HepG2 (cell line): Measurements from ENCODE around the gene PHRF1. TPM values are rescaled to one million over a fixed set of nuclear protein-coding genes. Genes with fewer than 3 reads are reported as not detected.
A peak's percentile ranks its signal among the peaks of the same experiment; 100 is the strongest.

Experiments
- FIP1L1 ChIP-seq: fragments of 200-400 bp; formaldehyde crosslinking; IDR thresholded peaks from 2 replicates; pipeline ENCODE4 v1.6.1; 2018; ENCODE audit warnings: low read depth, mild to moderate bottlenecking, low read length, moderate library complexity, borderline replicate concordance; ENCODE audit not compliant: insufficient read depth
- KLF13 ChIP-seq: sonication (generic); formaldehyde crosslinking; IDR thresholded peaks from 2 replicates; pipeline ENCODE4 v1.4.0; 2020; ENCODE audit warnings: mild to moderate bottlenecking, missing genetic modification reagents
- SAP130 ChIP-seq: IDR thresholded peaks from 2 replicates; pipeline ENCODE4 v1.6.1; 2016; ENCODE audit warnings: low read depth
- SRSF9 ChIP-seq: fragments of 200-400 bp; formaldehyde crosslinking; IDR thresholded peaks from 2 replicates; pipeline ENCODE4 v1.6.1; 2018; ENCODE audit warnings: borderline replicate concordance, mild to moderate bottlenecking, low read depth, low read length; ENCODE audit not compliant: insufficient read depth, poor library complexity, severe bottlenecking
- TAF1 ChIP-seq: sonication (generic); formaldehyde crosslinking; IDR thresholded peaks from 2 replicates; pipeline ENCODE4 v1.4.0; 2020; ENCODE audit warnings: missing genetic modification reagents
- TCF7 ChIP-seq: sonication (generic); IDR thresholded peaks from 2 replicates; pipeline ENCODE4 v1.6.1; 2016; ENCODE audit warnings: antibody characterized with exemption, low read depth
- YEATS2 ChIP-seq: sonication (generic); formaldehyde crosslinking; IDR thresholded peaks from 2 replicates; pipeline ENCODE4 v1.4.0; 2020; ENCODE audit warnings: missing genetic modification reagents, borderline replicate concordance
- ZNF878 ChIP-seq: sonication (generic); formaldehyde crosslinking; IDR thresholded peaks from 2 replicates; pipeline ENCODE4 v1.8.1; 2023; ENCODE audit warnings: mild to moderate bottlenecking, missing genetic modification reagents, moderate library complexity
- ZSCAN9 ChIP-seq: IDR thresholded peaks from 2 replicates; pipeline ENCODE4 v1.6.1; 2016; ENCODE audit warnings: borderline replicate concordance
- polyA plus RNA-seq, 8 experiments: library from polyadenylated mRNA; depleted of rRNA in 3 of 8; stranded (reverse) in 7 of 8; unstranded in 1 of 8; fragments of >200 nt; fragmentation: Illumina TruSeq in 4 of 8; extraction: Trizol in 4 of 8; gene quantifications; 2 replicates each; pipeline versions ENCODE4 v1.2.1 to v1.2.3, GENCODE V29; 2011 to 2016; ENCODE audit warnings: low read depth in 4 of 8, missing spikeins in 1 of 8, mixed read lengths in 1 of 8; ENCODE audit not compliant: insufficient read depth in 1 of 8
- total RNA-seq, 5 experiments: library from RNA; depleted of rRNA; stranded (reverse); fragments of >200 nt; fragmentation: Illumina TruSeq; extraction: Trizol; gene quantifications; 2 replicates each; pipeline ENCODE4 v1.2.3, GENCODE V29; 2016; ENCODE audit warnings: low read depth in 1 of 5
- TF ChIP-seq, protein P1 (sequence below): sonication (generic); formaldehyde crosslinking; IDR thresholded peaks from 2 replicates; pipeline ENCODE4 v1.5.1; 2020; ENCODE audit warnings: mild to moderate bottlenecking, missing genetic modification reagents, borderline replicate concordance
- TF ChIP-seq, protein P2 (sequence below): sonication (generic); formaldehyde crosslinking; IDR thresholded peaks from 2 replicates; pipeline ENCODE4 v1.5.0; 2020; ENCODE audit warnings: missing genetic modification reagents
- TF ChIP-seq, protein P3 (sequence below): IDR thresholded peaks from 2 replicates; pipeline ENCODE4 v1.6.1; 2016; ENCODE audit warnings: missing biosample characterization, missing genetic modification reagents, low read depth
- TF ChIP-seq, protein P4 (sequence below): sonication (generic); formaldehyde crosslinking; IDR thresholded peaks from 2 replicates; pipeline ENCODE4 v1.4.0; 2020; ENCODE audit warnings: missing genetic modification reagents

PHRF1 gene
- total and polyA plus RNA-seq, 2 of the 13 experiments (the other 11 are each of a cell fraction or from before 2014, with no cell fraction given), result 8.2 to 16.7 TPM

DNA sequence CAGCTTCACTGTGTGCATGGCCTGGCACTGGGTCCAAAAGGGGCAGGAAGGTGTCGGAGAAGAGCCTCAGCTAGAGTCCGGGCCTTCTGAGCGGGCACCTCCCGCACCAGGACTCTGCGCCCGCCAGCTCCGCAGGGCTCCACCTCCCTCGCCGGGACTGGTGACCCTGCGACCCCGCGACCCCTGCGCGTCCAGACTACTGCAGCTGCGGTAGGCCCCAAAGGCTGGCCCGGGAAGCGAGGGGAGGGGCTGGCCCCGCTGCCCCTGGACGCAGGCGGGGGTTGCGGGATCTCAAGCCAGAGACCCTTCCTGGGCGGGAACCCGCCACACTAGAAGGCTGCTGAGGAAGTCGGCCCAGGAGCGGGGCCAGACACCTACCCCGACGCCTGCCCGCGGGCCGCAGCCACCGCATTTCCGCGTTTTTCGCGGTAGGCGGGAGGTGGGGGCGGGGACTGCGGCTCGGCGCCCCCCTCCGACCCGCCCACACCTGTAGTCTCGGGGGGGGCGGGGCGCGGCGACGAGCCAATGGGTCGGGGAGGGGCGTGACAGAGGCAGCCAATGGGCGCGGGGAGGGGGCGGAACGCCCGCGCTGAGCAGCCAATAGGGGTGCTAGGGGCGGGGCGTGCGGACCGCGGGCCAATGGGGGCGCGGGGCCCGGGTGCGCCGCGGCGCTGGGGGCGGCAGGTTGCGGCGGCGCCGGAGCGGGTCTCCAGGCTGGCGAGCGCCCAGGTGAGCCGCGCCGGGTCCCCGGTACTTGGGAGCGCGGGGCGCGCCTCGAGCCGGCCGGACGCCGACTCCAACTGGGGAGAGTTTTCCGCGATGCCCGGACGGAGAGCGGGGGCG is 15.7 kb upstream of the PHRF1 start, which contains the start of the genes LMNTD2 and RASSF7 (continued):
- no peak for TF ChIP-seq TCF7
- TF ChIP-seq ZSCAN9 (CRISPR knock-in tag), result no peak
- no peak for TF ChIP-seq FIP1L1
- no peak for TF ChIP-seq ZNF878 (CRISPR knock-in tag)
- TF ChIP-seq YEATS2 (CRISPR knock-in tag), result 0 out of 2 replicates have a peak, but pooled peaks have one; percentile 57
- TF ChIP-seq, protein P1, sequence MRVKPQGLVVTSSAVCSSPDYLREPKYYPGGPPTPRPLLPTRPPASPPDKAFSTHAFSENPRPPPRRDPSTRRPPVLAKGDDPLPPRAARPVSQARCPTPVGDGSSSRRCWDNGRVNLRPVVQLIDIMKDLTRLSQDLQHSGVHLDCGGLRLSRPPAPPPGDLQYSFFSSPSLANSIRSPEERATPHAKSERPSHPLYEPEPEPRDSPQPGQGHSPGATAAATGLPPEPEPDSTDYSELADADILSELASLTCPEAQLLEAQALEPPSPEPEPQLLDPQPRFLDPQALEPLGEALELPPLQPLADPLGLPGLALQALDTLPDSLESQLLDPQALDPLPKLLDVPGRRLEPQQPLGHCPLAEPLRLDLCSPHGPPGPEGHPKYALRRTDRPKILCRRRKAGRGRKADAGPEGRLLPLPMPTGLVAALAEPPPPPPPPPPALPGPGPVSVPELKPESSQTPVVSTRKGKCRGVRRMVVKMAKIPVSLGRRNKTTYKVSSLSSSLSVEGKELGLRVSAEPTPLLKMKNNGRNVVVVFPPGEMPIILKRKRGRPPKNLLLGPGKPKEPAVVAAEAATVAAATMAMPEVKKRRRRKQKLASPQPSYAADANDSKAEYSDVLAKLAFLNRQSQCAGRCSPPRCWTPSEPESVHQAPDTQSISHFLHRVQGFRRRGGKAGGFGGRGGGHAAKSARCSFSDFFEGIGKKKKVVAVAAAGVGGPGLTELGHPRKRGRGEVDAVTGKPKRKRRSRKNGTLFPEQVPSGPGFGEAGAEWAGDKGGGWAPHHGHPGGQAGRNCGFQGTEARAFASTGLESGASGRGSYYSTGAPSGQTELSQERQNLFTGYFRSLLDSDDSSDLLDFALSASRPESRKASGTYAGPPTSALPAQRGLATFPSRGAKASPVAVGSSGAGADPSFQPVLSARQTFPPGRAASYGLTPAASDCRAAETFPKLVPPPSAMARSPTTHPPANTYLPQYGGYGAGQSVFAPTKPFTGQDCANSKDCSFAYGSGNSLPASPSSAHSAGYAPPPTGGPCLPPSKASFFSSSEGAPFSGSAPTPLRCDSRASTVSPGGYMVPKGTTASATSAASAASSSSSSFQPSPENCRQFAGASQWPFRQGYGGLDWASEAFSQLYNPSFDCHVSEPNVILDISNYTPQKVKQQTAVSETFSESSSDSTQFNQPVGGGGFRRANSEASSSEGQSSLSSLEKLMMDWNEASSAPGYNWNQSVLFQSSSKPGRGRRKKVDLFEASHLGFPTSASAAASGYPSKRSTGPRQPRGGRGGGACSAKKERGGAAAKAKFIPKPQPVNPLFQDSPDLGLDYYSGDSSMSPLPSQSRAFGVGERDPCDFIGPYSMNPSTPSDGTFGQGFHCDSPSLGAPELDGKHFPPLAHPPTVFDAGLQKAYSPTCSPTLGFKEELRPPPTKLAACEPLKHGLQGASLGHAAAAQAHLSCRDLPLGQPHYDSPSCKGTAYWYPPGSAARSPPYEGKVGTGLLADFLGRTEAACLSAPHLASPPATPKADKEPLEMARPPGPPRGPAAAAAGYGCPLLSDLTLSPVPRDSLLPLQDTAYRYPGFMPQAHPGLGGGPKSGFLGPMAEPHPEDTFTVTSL, result no peak
- TF ChIP-seq SAP130 (CRISPR knock-in tag), result peak; percentile 84
- 0 out of 2 replicates have a peak, but pooled peaks have one; percentile 62 for TF ChIP-seq KLF13 (CRISPR knock-in tag)
- no peak for TF ChIP-seq SRSF9
- TF ChIP-seq TAF1 (CRISPR knock-in tag), result peak; percentile 58; the same call in 1 of the 2 replicates
- TF ChIP-seq, protein P2, sequence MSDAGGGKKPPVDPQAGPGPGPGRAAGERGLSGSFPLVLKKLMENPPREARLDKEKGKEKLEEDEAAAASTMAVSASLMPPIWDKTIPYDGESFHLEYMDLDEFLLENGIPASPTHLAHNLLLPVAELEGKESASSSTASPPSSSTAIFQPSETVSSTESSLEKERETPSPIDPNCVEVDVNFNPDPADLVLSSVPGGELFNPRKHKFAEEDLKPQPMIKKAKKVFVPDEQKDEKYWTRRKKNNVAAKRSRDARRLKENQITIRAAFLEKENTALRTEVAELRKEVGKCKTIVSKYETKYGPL (CRISPR knock-in tag), result no peak
- TF ChIP-seq, protein P3, sequence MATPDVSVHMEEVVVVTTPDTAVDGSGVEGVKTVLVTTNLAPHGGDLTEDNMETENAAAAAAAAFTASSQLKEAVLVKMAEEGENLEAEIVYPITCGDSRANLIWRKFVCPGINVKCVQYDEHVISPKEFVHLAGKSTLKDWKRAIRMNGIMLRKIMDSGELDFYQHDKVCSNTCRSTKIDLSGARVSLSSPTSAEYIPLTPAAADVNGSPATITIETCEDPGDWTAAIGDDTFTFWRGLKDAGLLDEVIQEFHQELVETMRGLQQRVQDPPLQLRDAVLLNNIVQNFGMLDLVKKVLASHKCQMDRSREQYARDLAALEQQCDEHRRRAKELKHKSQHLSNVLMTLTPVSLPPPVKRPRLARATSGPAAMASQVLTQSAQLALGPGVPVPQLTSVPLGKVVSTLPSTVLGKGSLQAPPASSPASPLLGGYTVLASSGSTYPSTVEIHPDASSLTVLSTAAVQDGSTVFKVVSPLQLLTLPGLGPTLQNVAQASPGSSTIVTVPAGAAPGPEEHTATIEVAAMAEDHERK (CRISPR knock-in tag), result no peak
- TF ChIP-seq, protein P4, sequence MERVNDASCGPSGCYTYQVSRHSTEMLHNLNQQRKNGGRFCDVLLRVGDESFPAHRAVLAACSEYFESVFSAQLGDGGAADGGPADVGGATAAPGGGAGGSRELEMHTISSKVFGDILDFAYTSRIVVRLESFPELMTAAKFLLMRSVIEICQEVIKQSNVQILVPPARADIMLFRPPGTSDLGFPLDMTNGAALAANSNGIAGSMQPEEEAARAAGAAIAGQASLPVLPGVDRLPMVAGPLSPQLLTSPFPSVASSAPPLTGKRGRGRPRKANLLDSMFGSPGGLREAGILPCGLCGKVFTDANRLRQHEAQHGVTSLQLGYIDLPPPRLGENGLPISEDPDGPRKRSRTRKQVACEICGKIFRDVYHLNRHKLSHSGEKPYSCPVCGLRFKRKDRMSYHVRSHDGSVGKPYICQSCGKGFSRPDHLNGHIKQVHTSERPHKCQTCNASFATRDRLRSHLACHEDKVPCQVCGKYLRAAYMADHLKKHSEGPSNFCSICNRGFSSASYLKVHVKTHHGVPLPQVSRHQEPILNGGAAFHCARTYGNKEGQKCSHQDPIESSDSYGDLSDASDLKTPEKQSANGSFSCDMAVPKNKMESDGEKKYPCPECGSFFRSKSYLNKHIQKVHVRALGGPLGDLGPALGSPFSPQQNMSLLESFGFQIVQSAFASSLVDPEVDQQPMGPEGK, result peak; percentile 85
